Measurements from ENCODE around the gene PTGDS.

PTGDS gene

DNA sequence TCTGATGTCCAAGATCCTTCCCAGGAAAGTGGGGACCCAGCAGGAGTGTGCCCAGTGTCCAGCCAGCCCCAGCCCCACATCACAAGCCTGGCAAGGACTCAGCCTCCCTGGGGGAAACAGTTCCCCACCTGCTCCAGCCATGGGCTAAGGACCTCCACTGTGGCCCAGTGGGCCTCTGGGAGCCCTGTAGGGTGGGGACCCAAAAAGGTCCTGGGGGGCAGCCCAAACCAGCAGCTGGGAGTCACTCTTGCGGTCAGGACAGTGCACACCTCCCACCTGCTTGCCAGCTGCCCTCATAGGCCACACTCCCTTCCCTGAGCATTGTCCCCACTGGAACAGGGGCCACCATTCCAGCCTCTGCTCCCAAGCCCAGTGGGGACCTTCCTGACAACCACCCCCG is 49.1 kb downstream of the PTGDS start:
- no peak for DNase-seq

DNA sequence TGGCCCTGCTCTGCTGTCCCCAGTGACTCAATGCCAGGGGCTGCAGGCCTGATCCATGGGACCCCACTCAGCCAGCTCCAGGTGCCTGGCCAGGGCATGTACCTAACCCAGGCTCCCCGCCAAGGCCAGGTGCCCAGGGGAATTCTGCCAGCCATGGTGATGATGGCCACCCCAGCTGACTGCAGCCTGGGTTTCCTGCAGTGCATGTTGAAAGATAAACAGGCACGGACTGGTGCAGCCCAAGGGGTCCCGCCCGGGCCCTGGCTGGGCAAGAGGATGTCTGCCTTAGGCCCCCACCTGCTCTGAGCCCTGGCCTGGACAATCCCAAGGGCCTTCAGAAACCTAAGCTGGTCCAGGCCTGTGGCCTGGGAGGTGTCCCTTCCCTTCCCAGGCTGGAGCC is 49.5 kb downstream of the PTGDS start:
- DNase-seq: no peak

DNA sequence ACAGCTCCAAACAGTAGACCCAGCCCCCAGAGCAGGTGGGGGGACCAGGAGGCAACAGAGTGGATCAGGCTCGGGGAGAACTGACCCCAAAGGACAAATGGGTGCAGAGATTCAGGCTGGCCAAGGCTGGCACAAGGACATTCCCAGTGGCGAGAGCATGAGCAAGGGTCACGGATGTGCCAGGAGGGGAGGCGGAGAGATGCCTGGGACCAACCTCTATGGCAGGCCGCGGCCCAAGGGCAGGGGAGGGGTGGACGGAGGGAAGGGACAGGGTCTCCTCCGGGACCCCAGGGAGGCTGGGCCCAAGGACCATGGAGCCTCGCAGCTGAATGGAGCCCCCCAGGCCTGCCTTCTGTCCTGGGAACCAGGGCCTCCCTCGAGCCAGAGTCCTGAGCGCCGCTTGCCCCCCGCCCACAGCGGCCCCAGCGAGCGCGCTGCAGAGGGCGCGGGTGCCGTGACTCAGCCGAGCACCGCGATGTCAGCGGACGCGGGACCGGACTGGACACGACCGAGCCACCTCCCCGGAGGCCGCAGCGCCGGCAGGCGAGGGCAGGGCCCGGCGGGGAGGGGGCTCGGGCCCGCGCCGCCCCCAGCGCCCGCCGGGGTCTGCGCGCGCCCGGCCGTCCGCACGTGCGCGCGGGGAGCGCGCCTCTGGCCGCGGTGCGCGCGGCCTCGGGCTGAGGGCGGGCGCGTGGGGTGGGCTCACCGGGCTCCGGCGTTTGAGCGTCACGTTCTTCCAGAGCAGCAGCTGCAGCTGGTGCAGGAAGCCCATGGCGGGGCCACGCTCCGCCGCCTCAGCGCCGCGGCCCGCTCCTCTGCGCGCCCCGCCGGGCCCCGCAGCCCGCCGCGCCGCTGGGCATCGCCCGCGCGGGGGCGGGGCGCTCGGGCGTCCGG is 50.3 kb downstream of the PTGDS start, which contains the start of gene ABCA2:
TSS of gene ABCA2 (minus strand) at position 869 of the 894 bp plus-strand sequence. CDS start at position 772, 97 bp downstream.
- no peak for DNase-seq

DNA sequence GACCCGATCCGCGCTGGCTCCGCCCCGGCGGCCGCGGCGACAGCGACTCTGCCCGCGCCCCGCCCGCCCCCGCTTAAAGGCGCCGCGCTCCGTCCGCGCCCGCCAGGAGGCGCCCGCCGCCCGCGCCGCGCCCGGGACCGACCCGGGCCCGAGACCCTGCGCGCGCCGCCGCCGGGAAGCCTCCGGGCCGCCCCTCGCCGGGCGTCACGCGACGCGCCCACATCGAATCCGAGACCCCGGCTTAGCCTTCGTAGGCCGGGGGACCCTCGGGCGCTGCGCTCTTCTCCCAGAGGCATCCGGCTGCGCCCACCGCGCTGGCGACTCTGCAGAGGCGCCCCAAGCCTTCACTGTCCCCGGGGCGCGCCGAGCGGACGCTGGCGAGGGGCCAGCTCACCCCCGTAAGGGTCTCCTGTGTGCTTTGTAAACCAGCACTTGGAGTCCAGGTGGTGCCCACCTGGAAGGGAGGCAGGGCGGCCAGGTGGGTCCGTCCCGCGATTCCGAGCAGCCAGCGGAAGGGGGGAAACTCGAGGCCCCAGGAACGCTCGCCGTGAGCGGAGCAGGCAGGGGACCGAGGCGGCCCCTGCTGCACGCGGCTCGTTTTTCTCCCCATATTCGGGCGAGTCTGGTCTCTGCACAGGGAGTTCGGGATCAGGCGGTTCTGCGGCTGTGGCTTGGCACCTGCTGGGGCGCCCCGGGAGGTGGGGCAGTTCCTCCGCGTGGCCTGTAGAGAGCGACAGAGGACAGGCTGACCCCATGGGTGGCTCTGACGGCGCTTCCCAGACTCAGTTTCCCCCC is 51.2 kb downstream of the PTGDS start:
- DNase-seq: peak; percentile 90

DNA sequence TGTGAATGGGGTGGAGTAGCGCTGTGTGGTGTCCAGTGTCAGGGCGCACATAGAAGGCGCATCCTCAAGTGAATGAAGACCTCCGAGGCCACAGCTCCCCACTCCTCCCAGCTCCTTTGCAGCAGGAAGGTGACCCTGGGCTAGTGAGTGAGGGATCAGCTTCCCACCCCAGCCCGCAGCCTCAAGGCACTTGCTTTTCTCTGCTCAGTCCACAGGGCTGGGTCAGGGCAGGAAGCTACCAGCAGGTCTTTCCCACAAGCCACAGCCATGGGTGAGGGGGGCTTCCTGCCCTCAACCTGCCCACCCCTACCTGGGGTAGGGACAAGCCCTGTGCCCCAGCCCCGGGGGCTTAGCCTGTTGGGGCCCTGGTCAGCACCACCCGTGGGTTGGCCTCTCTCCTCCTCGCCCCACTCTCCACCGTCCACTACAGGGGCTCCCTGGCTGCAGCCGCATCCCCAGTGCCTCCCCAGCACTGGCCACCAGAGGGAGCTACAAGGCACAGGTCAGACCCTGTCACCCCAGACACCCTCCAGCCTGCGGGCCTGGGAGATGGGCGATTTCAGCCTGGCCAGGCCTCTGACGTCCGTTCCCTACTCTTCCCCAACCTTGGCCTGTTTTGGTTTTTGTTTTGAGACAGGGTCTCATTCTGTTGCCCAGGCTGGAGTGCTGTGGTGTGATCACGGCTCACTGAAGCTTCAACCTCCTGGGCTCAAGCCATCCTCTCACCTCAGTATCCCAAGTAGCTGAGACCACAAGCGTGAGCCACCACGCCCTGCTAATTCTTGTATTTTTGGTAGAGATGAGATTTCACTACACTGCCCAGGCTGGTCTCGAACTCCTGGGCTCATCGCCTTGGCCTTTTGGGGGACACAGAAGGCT is 52.0 kb downstream of the PTGDS start:
- DNase-seq: peak; percentile 87

DNA sequence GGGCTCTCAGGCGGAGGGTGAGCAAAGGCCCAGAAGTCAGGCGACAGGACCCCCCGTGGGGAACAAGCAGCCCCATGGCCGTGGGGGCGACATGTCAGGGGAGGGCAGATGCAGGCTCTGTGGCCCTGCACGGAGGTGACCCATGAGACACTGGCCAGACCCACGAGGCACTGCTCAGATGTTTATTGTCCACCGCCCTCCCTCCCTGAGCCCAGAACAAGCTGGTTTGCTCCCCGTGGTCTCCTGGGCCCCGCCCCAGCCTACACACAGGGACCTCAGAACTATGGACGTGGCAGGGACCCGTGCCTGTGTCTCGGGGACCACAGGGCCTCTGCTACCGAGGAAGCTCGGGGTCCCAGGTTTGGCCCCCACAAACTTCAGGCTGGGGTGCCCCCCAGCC is 52.7 kb downstream of the PTGDS start:
- DNase-seq: no peak

DNA sequence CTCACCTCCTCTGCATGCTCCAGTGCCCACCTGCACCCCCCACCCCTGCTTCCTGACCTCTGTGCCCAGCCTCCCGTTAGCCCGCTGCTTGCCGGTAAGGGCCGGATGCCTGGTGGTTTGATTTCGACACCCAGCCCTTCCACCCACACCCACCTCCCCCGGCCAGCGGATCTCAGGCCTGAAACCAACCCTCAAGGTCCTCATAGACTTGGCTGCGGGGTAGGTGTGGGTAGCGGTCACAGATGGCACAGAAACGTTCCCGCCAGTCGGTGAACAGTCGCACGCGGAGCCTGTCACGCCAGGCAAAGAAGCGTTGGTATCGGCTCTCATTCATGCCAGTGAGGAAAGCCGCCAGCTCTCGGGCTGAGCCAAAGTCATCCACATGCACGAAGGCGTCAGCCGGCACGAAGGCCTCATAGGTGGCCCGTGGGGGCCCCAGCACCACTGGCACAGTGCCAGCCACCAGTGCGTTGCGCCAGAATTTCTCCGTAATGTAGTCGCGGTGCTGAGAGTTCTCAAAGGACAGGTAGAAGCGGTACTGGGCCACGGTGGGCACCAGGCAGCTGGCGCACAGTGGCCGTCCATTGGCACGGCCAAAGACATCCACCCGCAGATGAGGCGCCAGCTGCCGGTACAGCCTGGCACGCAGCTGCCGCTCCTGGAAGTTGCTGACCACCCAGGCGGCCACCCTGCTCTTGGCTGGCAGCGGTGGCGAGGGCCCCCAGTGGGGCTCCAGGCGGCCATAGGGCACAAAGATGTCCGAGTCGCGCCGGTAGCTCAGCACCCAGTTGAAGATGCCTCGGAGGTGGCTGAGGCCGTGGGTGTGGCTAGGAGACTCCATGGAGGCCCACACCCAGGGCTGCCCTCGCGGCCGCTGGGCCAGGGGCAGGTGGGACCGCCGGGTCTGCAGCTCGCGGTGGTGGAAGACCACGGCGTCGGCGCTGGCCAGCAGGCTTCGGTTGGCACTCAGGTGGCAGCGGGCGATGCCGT is 53.5 kb downstream of the PTGDS start:
- DNase-seq: peak; percentile 49

All from RPMI8226 (cell line).